CD4-positive, alpha-beta T cell treated with Interleukin-6 at 100 ng/mL for 8 hours (primary cell): ENCODE data around the gene C1QTNF1.
A peak's percentile ranks its signal among the peaks of the same experiment; 100 is the strongest.
"Not testable (repeated sequence)": the region's sequence is repeated elsewhere in the genome, so short reads cannot be mapped to it uniquely, and the experiment has no call there.

ENCODE experiments used
- DNase-seq: peaks from one replicate; pipeline ENCODE4 v3.0.0-alpha.2; 2020; ENCODE audit warnings: mixed read lengths, low spot score

C1QTNF1 gene

GRCh38 chr17:79005063-79005861 is 18.7 kb upstream of the C1QTNF1 start:
- no peak for DNase-seq

GRCh38 chr17:79006046-79006445 is 17.9 kb upstream of the C1QTNF1 start:
- no peak for DNase-seq

GRCh38 chr17:79006794-79007503 is 17.0 kb upstream of the C1QTNF1 start:
- no peak for DNase-seq

DNA sequence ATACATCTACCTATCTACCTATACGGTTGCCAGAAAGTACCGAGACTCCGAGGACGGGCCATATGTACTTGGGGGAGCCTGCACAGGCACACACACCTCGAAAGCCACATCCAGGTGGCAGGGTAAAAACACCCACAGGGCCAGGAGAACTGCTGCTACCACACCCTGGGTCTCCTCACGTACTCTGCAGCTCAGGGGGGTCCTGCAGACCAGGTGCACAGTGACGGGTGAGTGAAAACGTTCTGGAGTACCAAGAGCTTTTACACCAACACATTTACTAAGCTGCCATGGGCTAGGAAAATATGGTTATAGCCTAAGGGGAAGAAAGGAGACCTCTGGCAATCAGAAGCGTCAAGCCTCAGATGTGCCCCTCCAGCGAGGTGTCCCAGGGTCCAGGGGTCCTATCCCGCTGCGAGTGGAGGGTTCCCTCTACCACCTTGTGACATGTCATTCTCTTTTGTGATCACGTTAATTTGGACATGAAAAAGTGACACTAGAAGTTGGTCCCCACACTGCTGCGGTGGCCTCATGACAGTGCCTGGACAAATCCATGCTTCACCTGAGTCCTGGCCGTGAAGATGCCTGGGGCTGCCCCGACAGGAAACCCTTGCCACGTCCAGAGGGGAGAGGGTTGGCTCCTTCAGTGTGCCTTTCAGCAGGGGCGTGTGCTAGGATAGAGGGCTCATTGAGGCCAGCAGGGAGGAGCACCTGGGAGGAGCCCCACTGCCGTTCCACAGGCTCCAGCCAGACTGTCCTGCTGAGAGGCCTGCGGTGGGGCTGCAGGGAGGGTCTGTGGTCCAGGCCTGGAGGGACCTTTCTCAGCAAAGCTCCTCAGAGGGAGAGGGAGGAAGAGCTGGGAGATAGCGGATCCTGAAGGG is 16.2 kb upstream of the C1QTNF1 start:
- no peak for DNase-seq

- no peak for DNase-seq
Observed at GRCh38 chr17:79008666-79009387, 15.1 kb upstream of the C1QTNF1 start.

DNA sequence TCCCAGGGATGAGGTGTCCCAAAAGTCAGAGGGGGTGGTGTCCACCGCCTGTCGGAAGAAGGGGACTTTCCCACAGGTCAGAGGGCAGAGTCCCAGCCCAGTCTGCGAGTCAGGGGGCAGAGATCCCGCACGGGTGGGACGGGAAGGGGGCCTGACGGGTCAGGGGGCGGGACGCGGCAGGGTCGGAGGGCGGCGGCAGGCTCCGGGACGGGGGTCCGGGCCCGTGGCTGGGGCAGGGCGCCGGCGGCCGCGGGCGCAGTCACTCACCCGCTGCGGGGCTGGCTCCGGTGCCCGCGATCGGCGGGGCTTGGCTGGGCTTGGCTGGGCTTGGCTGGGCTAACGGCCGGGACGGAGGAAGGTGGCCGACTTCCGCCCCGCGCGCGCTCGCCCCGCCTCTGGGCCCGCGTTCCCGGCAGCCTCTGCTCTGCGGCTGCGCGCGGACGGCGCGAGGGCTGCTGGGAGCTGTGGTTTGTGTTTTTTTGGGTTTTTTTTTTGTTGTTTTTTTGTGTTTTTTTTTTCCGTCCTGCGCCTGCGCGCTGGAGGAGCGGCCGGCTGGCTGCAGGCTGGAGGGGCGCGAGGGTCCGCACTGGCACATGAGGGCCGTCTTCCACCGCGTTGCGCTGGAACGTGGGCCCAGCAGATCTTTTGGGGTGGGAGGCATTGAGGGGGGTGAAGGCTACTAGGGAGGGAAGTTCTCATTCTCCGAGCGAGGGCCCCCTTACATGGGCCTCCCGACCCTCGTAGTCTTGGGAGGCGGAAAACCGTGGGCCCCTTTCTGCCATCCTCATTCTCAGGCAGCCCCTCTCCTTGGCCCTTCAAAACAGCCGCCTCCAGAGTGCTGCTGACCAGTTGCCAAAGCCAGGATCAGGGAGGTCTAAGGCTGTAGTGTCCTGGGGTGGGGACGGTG is 14.3 kb upstream of the C1QTNF1 start, which contains the start of gene CANT1:
TSS of gene CANT1 (minus strand) at position 368 of the 907 bp plus-strand sequence. CDS start 12,142 bp downstream, outside the sequence.
- DNase-seq: peak; percentile 83

GRCh38 chr17:79010304-79010646 is 13.7 kb upstream of the C1QTNF1 start:
- no peak for DNase-seq

DNA sequence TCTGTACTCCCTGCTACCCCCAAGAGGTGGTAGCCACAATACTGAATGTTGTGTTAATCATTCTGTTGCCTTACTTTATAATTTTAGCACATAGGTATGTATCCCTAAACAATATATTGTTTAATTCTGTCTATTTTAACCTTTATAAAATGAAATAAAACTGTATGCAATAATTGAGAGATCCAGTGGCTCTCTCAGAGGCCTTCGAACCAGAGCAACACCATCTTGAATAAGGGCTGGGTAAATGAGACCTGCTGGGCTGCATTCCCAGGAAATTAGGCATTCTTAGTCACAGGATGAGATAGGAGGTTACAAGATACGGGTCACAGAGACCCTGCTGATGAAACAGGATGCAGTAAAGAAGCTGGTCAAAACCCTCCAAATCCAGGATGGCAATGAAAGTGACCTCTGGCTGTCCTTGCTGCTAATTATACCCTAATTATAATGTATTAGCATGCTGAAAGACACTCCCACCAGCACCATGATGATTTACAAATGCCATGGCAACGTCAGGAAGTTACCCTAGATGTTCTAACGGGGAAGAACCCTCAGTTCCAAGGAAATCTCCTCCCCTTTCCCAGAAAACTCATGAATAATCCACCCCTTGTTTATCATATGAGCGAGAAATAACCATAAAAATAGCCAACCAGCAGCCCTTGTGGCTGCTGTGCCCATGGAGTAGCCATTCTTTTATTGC is 12.4 kb upstream of the C1QTNF1 start:
- no peak for DNase-seq

DNA sequence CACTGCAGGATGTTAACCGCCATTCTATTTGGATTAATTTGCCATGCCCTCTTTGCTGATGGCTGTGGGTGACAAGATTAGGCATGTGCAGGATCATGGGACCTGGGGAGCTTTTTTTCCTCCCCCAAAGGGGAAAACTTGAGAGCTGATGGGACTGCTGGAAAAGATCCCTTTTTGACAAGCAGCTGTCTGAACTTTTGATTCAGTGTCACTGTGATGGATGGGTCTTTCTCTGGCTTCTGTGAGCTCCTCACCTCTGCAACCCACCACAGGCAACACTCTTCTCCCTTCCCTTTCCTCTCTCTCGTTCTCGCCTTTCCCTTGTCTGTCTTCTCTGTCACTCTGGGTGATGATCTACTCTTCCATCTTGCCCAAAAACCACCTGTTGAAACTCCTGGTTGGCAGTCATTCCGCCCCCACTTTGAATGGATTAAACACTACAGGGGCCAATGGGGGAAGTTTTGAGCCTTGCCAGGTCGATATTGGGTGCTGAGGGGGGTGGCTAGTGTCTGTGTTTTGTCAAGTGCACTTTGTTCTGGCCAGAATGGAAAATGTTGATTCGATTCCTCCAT is 11.3 kb upstream of the C1QTNF1 start:
- DNase-seq: no peak

- no peak for DNase-seq
Observed at GRCh38 chr17:79014158-79014758, 9.7 kb upstream of the C1QTNF1 start.

GRCh38 chr17:79017546-79018369 is 6.2 kb upstream of the C1QTNF1 start:
- DNase-seq: no peak

GRCh38 chr17:79018370-79018695 is 5.6 kb upstream of the C1QTNF1 start:
- DNase-seq: no peak

DNA sequence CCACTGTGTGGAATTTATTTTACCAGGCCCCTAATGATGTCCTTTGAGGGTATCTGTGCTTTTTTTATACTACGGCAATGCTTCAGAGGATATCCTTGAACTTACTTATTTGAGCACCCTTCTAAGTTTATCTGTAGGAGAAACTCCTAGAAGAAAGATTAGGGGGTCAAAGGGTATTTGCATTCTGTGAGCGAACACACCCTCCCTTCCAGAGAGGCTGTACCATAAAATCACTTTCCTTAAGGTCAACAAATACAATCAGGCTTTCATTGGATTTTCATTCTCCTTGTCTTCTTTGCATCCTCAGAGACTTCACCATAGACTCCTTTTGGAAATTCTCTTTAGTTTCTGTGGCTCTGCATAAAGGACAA is 4.7 kb upstream of the C1QTNF1 start:
- no peak for DNase-seq

DNA sequence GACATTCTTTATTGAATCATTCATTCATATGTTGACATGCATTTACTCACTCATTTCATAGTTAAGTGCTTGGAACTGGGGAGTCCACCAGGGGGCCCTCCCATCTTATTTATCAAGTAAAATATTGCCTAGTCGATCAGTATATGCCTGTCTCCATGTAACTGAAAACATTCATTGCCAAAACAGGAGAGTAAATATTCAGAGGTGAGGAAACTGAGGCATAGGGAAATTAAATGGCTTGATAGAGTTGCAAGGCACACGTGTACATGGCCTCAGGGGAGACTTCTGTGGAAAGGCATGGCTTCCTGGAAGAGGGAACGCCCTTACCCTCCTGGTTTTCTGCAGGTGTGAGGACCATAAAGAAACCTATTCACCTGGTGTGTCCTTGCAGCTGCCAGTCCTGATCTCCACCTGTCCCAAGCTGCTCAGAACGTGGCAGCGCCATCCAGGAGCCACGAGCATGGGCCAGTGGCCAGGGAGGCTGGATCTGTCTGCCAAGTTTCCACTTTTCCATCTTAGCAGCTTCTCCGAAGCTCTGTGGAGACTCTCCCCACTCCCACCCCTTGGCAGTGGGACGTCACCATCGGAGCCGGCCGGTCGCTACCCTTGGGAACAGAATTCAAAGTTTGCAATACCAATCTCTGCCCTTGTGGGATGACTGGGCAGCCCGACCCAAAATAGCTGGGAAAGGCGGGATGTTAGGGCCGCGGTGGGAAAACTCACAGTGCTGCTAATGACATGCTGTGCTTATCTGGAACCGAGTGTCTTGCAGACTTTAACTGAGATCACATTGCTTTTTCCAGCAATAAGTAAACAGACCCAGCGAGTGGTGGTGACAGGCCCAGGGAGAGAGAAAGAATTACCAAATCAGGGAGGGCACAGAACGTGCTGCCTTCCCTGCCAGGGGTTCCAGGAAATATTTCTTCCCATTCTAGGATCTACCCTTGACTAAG is 4.1 kb upstream of the C1QTNF1 start:
- DNase-seq: peak; percentile 48

DNA sequence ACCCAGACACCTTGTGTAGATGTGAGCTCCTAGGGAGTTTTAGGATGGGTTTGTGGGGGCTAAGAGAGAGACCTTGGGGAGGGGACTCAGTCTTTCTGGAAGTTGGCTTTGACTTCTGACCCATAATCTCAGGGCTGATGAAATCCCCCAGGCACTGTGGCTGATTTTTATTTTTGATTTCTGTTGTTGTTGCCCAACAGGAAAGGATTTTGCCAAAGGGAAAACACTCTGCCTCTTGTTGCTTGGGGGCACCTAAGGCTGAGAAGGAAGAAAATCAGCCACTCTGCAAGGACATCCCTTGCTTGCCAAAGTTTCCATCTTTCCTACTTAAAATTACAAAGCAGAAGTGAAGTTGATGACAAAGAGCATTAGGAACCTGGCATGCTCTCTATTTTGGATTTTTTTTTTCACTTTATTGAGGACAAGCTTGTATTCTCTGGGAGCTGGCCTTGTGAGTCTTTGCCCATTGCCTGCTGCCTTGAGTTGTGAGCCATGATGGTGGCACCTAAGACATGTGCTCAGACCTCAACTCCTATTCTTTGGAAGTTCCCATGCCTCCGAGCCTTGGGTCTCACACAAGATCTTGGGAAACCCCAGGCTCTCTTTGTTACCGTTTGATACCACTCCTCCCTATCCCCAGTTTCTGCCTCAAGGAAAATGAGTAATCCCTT is 3.2 kb upstream of the C1QTNF1 start:
- DNase-seq: no peak

DNA sequence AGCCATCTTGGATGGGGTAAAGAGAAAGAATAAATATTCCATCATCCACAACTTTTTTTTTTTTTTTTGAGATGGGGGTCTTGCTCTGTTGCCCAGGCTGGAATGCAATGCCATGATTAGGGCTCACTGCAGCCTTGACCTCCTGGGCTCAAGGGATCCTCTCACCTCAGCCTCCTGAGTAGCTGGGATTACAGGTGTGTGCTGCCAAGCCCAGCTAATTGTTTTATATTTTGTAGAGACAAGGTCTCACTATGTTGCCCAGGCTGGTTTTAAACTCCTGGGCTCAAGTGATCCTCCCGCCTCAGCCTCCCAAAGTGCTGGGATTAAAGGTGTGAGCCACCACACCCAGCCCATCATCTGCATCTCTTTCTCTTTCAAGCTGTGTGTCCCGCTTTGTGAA is 2.0 kb upstream of the C1QTNF1 start:
- DNase-seq: not testable (repeated sequence)

GRCh38 chr17:79022507-79022991 is 1.4 kb upstream of the C1QTNF1 start:
- DNase-seq: no peak
